C4-2B (cell line): ENCODE data around the gene CST7.

ENCODE experiments used
- CTCF ChIP-seq: fragments of 450-650 bp; conservative IDR thresholded peaks from 2 replicates; pipeline ENCODE4 v1.5.1; 2017; ENCODE audit warnings: mild to moderate bottlenecking
- ZFX ChIP-seq: fragments of 450-650 bp; IDR thresholded peaks from 2 replicates; pipeline ENCODE4 v1.6.1; 2017

- TF ChIP-seq CTCF (no peak), ZFX (no peak)
Observed at GRCh38 chr20:24911461-24911860, 37.6 kb upstream of the CST7 start.
